CD4-positive, alpha-beta T cell treated with Interferon alpha-2 for 1 hour (primary cell): ENCODE measurements around the gene SLC25A6.
"Not testable (repeated sequence)": the region's sequence is repeated elsewhere in the genome, so short reads cannot be mapped to it uniquely, and the experiment has no call there.

Source experiments
- DNase-seq, 2 donors: peaks; one replicate each; pipeline ENCODE4 v3.0.0-alpha.2; 2020 to 2022

Gene SLC25A6

GRCh38 chrX:1412551-1413161 is 20.7 kb upstream of the SLC25A6 start:
- no peak for DNase-seq

GRCh38 chrX:1411326-1411725 is 19.4 kb upstream of the SLC25A6 start:
- DNase-seq = no peak

- no peak for DNase-seq
Measured at GRCh38 chrX:1407035-1407434, 15.1 kb upstream of the SLC25A6 start.

- DNase-seq = not testable (repeated sequence)
Measured at GRCh38 chrX:1405769-1406168, 13.9 kb upstream of the SLC25A6 start.

- not testable (repeated sequence) for DNase-seq
Measured at GRCh38 chrX:1403867-1404266, 12.0 kb upstream of the SLC25A6 start.

- no peak for DNase-seq
Measured at GRCh38 chrX:1403228-1403627, 11.3 kb upstream of the SLC25A6 start.

- DNase-seq = no peak
Measured at GRCh38 chrX:1401611-1402430, 9.9 kb upstream of the SLC25A6 start.

- DNase-seq = no peak
Measured at GRCh38 chrX:1400742-1401471, 9.0 kb upstream of the SLC25A6 start.

- DNase-seq = no peak
Measured at GRCh38 chrX:1400049-1400448, 8.1 kb upstream of the SLC25A6 start.

GRCh38 chrX:1398431-1399340 is 6.8 kb upstream of the SLC25A6 start:
- no peak for DNase-seq

GRCh38 chrX:1397441-1398270 is 5.7 kb upstream of the SLC25A6 start:
- DNase-seq = no peak

GRCh38 chrX:1397001-1397400 is 5.1 kb upstream of the SLC25A6 start:
- DNase-seq = no peak

- no peak for DNase-seq
Measured at GRCh38 chrX:1395646-1396216, 3.8 kb upstream of the SLC25A6 start.

- DNase-seq = no peak
Measured at GRCh38 chrX:1394731-1395501, 3.0 kb upstream of the SLC25A6 start.

GRCh38 chrX:1393871-1394615 is 2.1 kb upstream of the SLC25A6 start:
- DNase-seq = no peak

- no peak for DNase-seq
Measured at GRCh38 chrX:1392376-1393068, 609 bp upstream of the SLC25A6 start.

GRCh38 chrX:1391370-1391706 is 575 bp downstream of the SLC25A6 start:
- DNase-seq = no peak

GRCh38 chrX:1390621-1391369 is 1.1 kb downstream of the SLC25A6 start:
- DNase-seq = no peak

- DNase-seq = no peak
Measured at GRCh38 chrX:1389993-1390285, 2.0 kb downstream of the SLC25A6 start.
